HEK293 (cell line): Measurements from ENCODE around the gene TBL1X.

Experiments used
- CTCF ChIA-PET: fragments of 350-600 bp; formaldehyde crosslinking; extraction: SDS; loops from one replicate; lab custom pipeline; 2021; ENCODE audit warnings: antibody characterized with exemption; lab: Yijun Ruan, JAX
- POLR2A ChIA-PET: fragments of 300-600 bp; formaldehyde crosslinking; extraction: SDS; loops from one replicate; lab custom pipeline; 2020; ENCODE audit warnings: antibody characterized with exemption, inconsistent platforms; lab: Yijun Ruan, JAX
- H3K27ac ChIP-seq: fragments of 200-500 bp; sonication (Bioruptor generic); 2 replicates; pipeline ENCODE4 v1.5.1; 2014; ENCODE audit warnings: low read depth, low read length, control low read depth, inconsistent platforms; ENCODE audit errors: extremely low read depth
- H3K36me3 ChIP-seq, 2 experiments: fragments of 200-500 bp in 1 of 2; sonication (Bioruptor generic) in 1 of 2; 1 replicate in 1 of 2; 2 replicates in 1 of 2; pipeline ENCODE4 v1.5.1; 2014 to 2017; ENCODE audit warnings: inconsistent platforms in 2 of 2, low read length in 2 of 2; ENCODE audit not compliant: control insufficient read depth in 2 of 2, insufficient read depth in 1 of 2
- H3K4me1 ChIP-seq: fragments of 200-500 bp; sonication (Bioruptor generic); 2 replicates; pipeline ENCODE4 v1.5.1; 2014; ENCODE audit warnings: mild to moderate bottlenecking, low read length, inconsistent platforms; ENCODE audit not compliant: control insufficient read depth, insufficient read depth
- H3K4me3 ChIP-seq: 2 replicates; pipeline ENCODE4 v1.5.1; 2011; ENCODE audit warnings: low read depth, mild to moderate bottlenecking, control low read depth, low read length, moderate library complexity
- H3K9me3 ChIP-seq: fragments of 200-500 bp; sonication (Bioruptor generic); 2 replicates; pipeline ENCODE4 v1.5.1; 2014; ENCODE audit warnings: low read depth, low read length, inconsistent platforms; ENCODE audit not compliant: control insufficient read depth, insufficient read depth
- AEBP2 ChIP-seq: fragments of 450-650 bp; formaldehyde crosslinking; IDR thresholded peaks from 2 replicates; pipeline ENCODE4 v1.5.1; 2016; ENCODE audit warnings: missing biosample characterization, missing genetic modification characterization, borderline replicate concordance
- BCL11B ChIP-seq: fragments of 450-650 bp; formaldehyde crosslinking; IDR thresholded peaks from 2 replicates; pipeline ENCODE4 v1.5.1; 2016; ENCODE audit warnings: low read depth, missing biosample characterization, missing genetic modification characterization
- FEZF1 ChIP-seq: fragments of 450-650 bp; formaldehyde crosslinking; IDR thresholded peaks from 2 replicates; pipeline ENCODE4 v1.5.1; 2016; ENCODE audit warnings: missing biosample characterization, missing genetic modification characterization
- GLIS2 ChIP-seq: fragments of 450-650 bp; formaldehyde crosslinking; IDR thresholded peaks from 2 replicates; pipeline ENCODE4 v1.5.1; 2016; ENCODE audit warnings: missing biosample characterization, missing genetic modification characterization
- INSM2 ChIP-seq: fragments of 450-650 bp; formaldehyde crosslinking; IDR thresholded peaks from 2 replicates; pipeline ENCODE4 v1.5.1; 2016; ENCODE audit warnings: missing biosample characterization, missing genetic modification characterization
- PRDM4 ChIP-seq: fragments of 450-650 bp; formaldehyde crosslinking; IDR thresholded peaks from 2 replicates; pipeline ENCODE4 v1.5.1; 2017; ENCODE audit warnings: missing biosample characterization, missing genetic modification characterization
- SCRT1 ChIP-seq: fragments of 450-650 bp; formaldehyde crosslinking; IDR thresholded peaks from 2 replicates; pipeline ENCODE4 v1.5.1; 2016; ENCODE audit warnings: missing biosample characterization, missing genetic modification characterization, borderline replicate concordance
- SCRT2 ChIP-seq: fragments of 450-650 bp; formaldehyde crosslinking; IDR thresholded peaks from 2 replicates; pipeline ENCODE4 v1.5.1; 2016; ENCODE audit warnings: missing biosample characterization, missing genetic modification characterization
- SP2 ChIP-seq: fragments of 450-650 bp; formaldehyde crosslinking; IDR thresholded peaks from 2 replicates; pipeline ENCODE4 v1.5.1; 2016; ENCODE audit warnings: missing biosample characterization, missing genetic modification characterization
- TRIM28 ChIP-seq: IDR thresholded peaks from 2 replicates; pipeline ENCODE4 v1.6.1; 2011; ENCODE audit warnings: low read length, control low read depth, borderline replicate concordance
- YY1 ChIP-seq: fragments of 450-650 bp; formaldehyde crosslinking; IDR thresholded peaks from 2 replicates; pipeline ENCODE4 v1.5.1; 2018; ENCODE audit warnings: missing biosample characterization, missing genetic modification characterization
- YY2 ChIP-seq: fragments of 450-650 bp; formaldehyde crosslinking; IDR thresholded peaks from 2 replicates; pipeline ENCODE4 v1.5.1; 2016; ENCODE audit warnings: missing biosample characterization, missing genetic modification characterization
- ZBTB11 ChIP-seq: fragments of 450-650 bp; formaldehyde crosslinking; conservative IDR thresholded peaks from 2 replicates; pipeline ENCODE4 v1.5.1; 2016; ENCODE audit warnings: low read depth, missing biosample characterization, missing genetic modification characterization
- ZFHX2 ChIP-seq: fragments of 450-650 bp; formaldehyde crosslinking; conservative IDR thresholded peaks from 2 replicates; pipeline ENCODE4 v1.5.1; 2016; ENCODE audit warnings: missing biosample characterization, missing genetic modification characterization
- ZNF239 ChIP-seq: fragments of 450-650 bp; formaldehyde crosslinking; IDR thresholded peaks from 2 replicates; pipeline ENCODE4 v1.5.1; 2016; ENCODE audit warnings: missing biosample characterization, missing genetic modification characterization
- ZNF311 ChIP-seq: fragments of 450-650 bp; formaldehyde crosslinking; IDR thresholded peaks from 2 replicates; pipeline ENCODE4 v1.5.1; 2017; ENCODE audit warnings: missing biosample characterization, missing genetic modification characterization, borderline replicate concordance
- ZNF513 ChIP-seq: fragments of 450-650 bp; IDR thresholded peaks from 2 replicates; pipeline ENCODE4 v1.5.1; 2018; ENCODE audit warnings: missing biosample characterization, missing genetic modification characterization
- ZNF530 ChIP-seq: fragments of 450-650 bp; formaldehyde crosslinking; IDR thresholded peaks from 2 replicates; pipeline ENCODE4 v1.5.1; 2016; ENCODE audit warnings: low read depth, missing biosample characterization, missing genetic modification characterization
- ZNF549 ChIP-seq: fragments of 450-650 bp; IDR thresholded peaks from 2 replicates; pipeline ENCODE4 v1.5.1; 2018; ENCODE audit warnings: missing biosample characterization, missing genetic modification characterization, mild to moderate bottlenecking, inconsistent platforms, moderate library complexity
- ZNF654 ChIP-seq: fragments of 450-650 bp; formaldehyde crosslinking; IDR thresholded peaks from 2 replicates; pipeline ENCODE4 v1.5.1; 2016; ENCODE audit warnings: low read depth, missing biosample characterization, missing genetic modification characterization
- ZNF677 ChIP-seq: fragments of 450-650 bp; IDR thresholded peaks from 2 replicates; pipeline ENCODE4 v1.5.0; 2018; ENCODE audit warnings: missing biosample characterization, mild to moderate bottlenecking, missing genetic modification characterization, moderate library complexity
- ZNF785 ChIP-seq: fragments of 450-650 bp; formaldehyde crosslinking; IDR thresholded peaks from 2 replicates; pipeline ENCODE4 v1.5.1; 2016; ENCODE audit warnings: missing biosample characterization, missing genetic modification characterization
- ZNF792 ChIP-seq: fragments of 450-650 bp; formaldehyde crosslinking; IDR thresholded peaks from 2 replicates; pipeline ENCODE4 v1.5.1; 2016; ENCODE audit warnings: missing biosample characterization, missing genetic modification characterization
- ZNF830 ChIP-seq: fragments of 450-650 bp; IDR thresholded peaks from 2 replicates; pipeline ENCODE4 v1.5.0; 2018; ENCODE audit warnings: missing biosample characterization, missing genetic modification characterization, low read depth, mild to moderate bottlenecking, moderate library complexity
- ZNF843 ChIP-seq: fragments of 450-650 bp; formaldehyde crosslinking; IDR thresholded peaks from 2 replicates; pipeline ENCODE4 v1.5.1; 2016; ENCODE audit warnings: missing biosample characterization, missing genetic modification characterization
- TF ChIP-seq, protein P1 (sequence below): fragments of 450-650 bp; formaldehyde crosslinking; IDR thresholded peaks from 2 replicates; pipeline ENCODE4 v1.5.1; 2016; ENCODE audit warnings: missing biosample characterization, missing genetic modification characterization

The TBL1X gene

GRCh38 chrX:9495496-9495895 is 30.6 kb downstream of the TBL1X start:
- Histone ChIP-seq H3K27ac (no peak overlapping the region), H3K9me3 (no peaks in the 10 kb centered on the region), H3K4me1 (no peaks in the 10 kb centered on the region), H3K36me3 (peaks cover 0 to 6% of the 10 kb centered on the region in 2 experiments; a peak in 1 of 3 replicates), H3K4me3 (no peak overlapping the region)
- ChIA-PET CTCF (no interaction called here), POLR2A (no interaction called here)
- TF ChIP-seq TRIM28 (no peak), GLIS2 (tag by site-specific recombination) (no peak), SCRT2 (tag by site-specific recombination) (no peak), YY2 (tag by site-specific recombination) (no peak), ZNF843 (tag by site-specific recombination) (no peak), SP2 (tag by site-specific recombination) (no peak), ZNF311 (tag by site-specific recombination) (no peak), ZNF677 (tag by site-specific recombination) (no peak), ZNF830 (no peak), ZNF785 (no peak), ZNF792 (no peak), AEBP2 (no peak), ZNF530 (tag by site-specific recombination) (no peak), FEZF1 (tag by site-specific recombination) (no peak)
- TF ChIP-seq, protein P1, sequence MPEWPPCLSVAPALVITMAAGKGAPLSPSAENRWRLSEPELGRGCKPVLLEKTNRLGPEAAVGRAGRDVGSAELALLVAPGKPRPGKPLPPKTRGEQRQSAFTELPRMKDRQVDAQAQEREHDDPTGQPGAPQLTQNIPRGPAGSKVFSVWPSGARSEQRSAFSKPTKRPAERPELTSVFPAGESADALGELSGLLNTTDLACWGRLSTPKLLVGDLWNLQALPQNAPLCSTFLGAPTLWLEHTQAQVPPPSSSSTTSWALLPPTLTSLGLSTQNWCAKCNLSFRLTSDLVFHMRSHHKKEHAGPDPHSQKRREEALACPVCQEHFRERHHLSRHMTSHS (tag by site-specific recombination): no peak

GRCh38 chrX:9498236-9498635 is 33.4 kb downstream of the TBL1X start:
- POLR2A ChIA-PET: no interaction called here
- CTCF ChIA-PET: interaction anchor here (0.6 kb wide), 1 partner anchor 204 kb away, joined by 3 read pairs; no protein-coding TSS in a partner anchor
- Histone ChIP-seq H3K36me3 (peaks cover 0 to 20% of the 10 kb centered on the region in 2 experiments; a peak in 1 of 3 replicates), H3K4me3 (no peak overlapping the region), H3K4me1 (no peaks in the 10 kb centered on the region), H3K27ac (no peak overlapping the region), H3K9me3 (no peaks in the 10 kb centered on the region)
- no peak for TF ChIP-seq ZNF513 (tag by site-specific recombination)
- no peak for TF ChIP-seq INSM2 (tag by site-specific recombination)
- no peak for TF ChIP-seq ZNF530 (tag by site-specific recombination)
- TF ChIP-seq YY1: no peak
- TF ChIP-seq ZFHX2: no peak
- TF ChIP-seq ZNF239: no peak
- no peak for TF ChIP-seq SCRT1 (tag by site-specific recombination)
- TF ChIP-seq TRIM28: no peak
- TF ChIP-seq PRDM4 (tag by site-specific recombination): no peak
- TF ChIP-seq ZNF654 (tag by site-specific recombination): no peak
- no peak for TF ChIP-seq ZNF549 (tag by site-specific recombination)
- TF ChIP-seq ZBTB11: no peak
- TF ChIP-seq BCL11B (tag by site-specific recombination): no peak
